Esophagus squamous epithelium (tissue), 5 donors: ENCODE data around the gene CCL25. TPM values are rescaled to one million over a fixed set of nuclear protein-coding genes. Genes with fewer than 3 reads are reported as not detected.
A peak's percentile ranks its signal among the peaks of the same experiment; 100 is the strongest.

Source experiments
- DNase-seq: peaks from one replicate; lab custom pipeline; 2025; lab: John Stamatoyannopoulos, UW
- H3K27ac ChIP-seq, 4 donors: fragments of 200-600 bp; sonication (generic); one replicate each; pipeline ENCODE4 v1.5.1; 2016 to 2019; ENCODE audit warnings: mild to moderate bottlenecking in 1 of 4
- H3K27me3 ChIP-seq, 4 donors: fragments of 200-600 bp; sonication (generic); 1 replicate in 3 of 4; 2 replicates in 1 of 4; pipeline versions ENCODE4 v1.5.1 to v1.6.0; 2017 to 2021; ENCODE audit warnings: antibody characterized with exemption in 1 of 4
- H3K36me3 ChIP-seq, 3 donors: fragments of 200-600 bp; sonication (generic); one replicate each; pipeline ENCODE4 v1.5.1; 2016 to 2019
- H3K4me1 ChIP-seq, 3 donors: fragments of 200-600 bp; sonication (generic); one replicate each; pipeline ENCODE4 v1.5.1; 2017 to 2019
- H3K4me3 ChIP-seq, 4 donors: fragments of 200-600 bp; sonication (generic); 1 replicate in 3 of 4; 2 replicates in 1 of 4; pipeline ENCODE4 v1.5.1; 2016 to 2019; ENCODE audit warnings: mild to moderate bottlenecking in 2 of 4, moderate library complexity in 1 of 4
- H3K9me3 ChIP-seq, 3 donors: fragments of 200-600 bp; sonication (generic); one replicate each; pipeline ENCODE4 v1.5.1; 2016 to 2019
- CTCF ChIP-seq, 6 experiments: fragments of 450-650 bp in 4 of 6; fragments of 200-600 bp in 2 of 6; sonication (generic) in 2 of 6; IDR thresholded peaks; one replicate each; pipeline ENCODE4 v1.5.1; 2016 to 2019; ENCODE audit warnings: antibody characterized with exemption in 6 of 6, mild to moderate bottlenecking in 4 of 6, moderate library complexity in 4 of 6
- POLR2A ChIP-seq, 4 donors: fragments of 450-650 bp; IDR thresholded peaks; one replicate each; pipeline ENCODE4 v1.6.1; 2017; ENCODE audit warnings: antibody characterized with exemption in 4 of 4, mild to moderate bottlenecking in 4 of 4, moderate library complexity in 3 of 4
- WGBS, 2 donors: methylation state at CpG; one replicate each; pipeline ENCODE4 v1.1.5; 2018; 5-methylcytosine and 5-hydroxymethylcytosine counted together
- intact Hi-C: fragments of 100-400 bp; cut with DNase I; formaldehyde crosslinking; loops from one replicate; pipeline ENCODE4 v1.15.0; 2022
- total RNA-seq, 4 donors: library from RNA; depleted of rRNA; stranded (reverse); fragments of >200 nt; gene quantifications; one replicate each; pipeline ENCODE4 v1.1.0, GENCODE V29; 2016
- donor health status: DM: yes; HTN: yes; CAD: no.

CCL25 gene
- total RNA-seq, 4 donors from 2014 or later = not detected

GRCh38 chr19:8069096-8069973, 16.8 kb downstream of the CCL25 start:
- Histone ChIP-seq H3K27me3 (no peaks in the 10 kb centered on the region), H3K36me3 (no peaks in the 10 kb centered on the region), H3K9me3 (peaks cover 0 to 21% (median 14%) of the 10 kb centered on the region in 3 donors), H3K4me1 (no peaks in the 10 kb centered on the region), H3K4me3 (no peak overlapping the region), H3K27ac (no peak overlapping the region)
- WGBS, 2 donors = 69 to 72% methylated on average over 7 to 12 of the region's 13 CpGs
- no peak for DNase-seq
- intact Hi-C loops = no loop called here
- TF ChIP-seq POLR2A (IDR thresholded peaks at IDR 0.05) (no peak), CTCF (IDR thresholded peaks at IDR 0.05) (peak in 3 of 6 experiments; percentile 16 to 61 (median 34))

- 60 to 79% methylated on average over 1 to 4 of the region's 15 CpGs for WGBS, 2 donors
- Histone ChIP-seq H3K27ac (no peak overlapping the region), H3K36me3 (no peaks in the 10 kb centered on the region), H3K4me3 (no peak overlapping the region), H3K4me1 (no peaks in the 10 kb centered on the region), H3K9me3 (peaks cover 0 to 25% (median 14%) of the 10 kb centered on the region in 3 donors), H3K27me3 (no peaks in the 10 kb centered on the region)
- DNase-seq = no peak
- intact Hi-C loops = no loop called here
- TF ChIP-seq CTCF (IDR thresholded peaks at IDR 0.05) (no peak), POLR2A (IDR thresholded peaks at IDR 0.05) (no peak)
Observed at GRCh38 chr19:8071912-8072311, 19.4 kb downstream of the CCL25 start.

GRCh38 chr19:8074501-8074900, 21.9 kb downstream of the CCL25 start:
- Histone ChIP-seq H3K36me3 (no peaks in the 10 kb centered on the region), H3K9me3 (peaks cover 0 to 19% (median 11%) of the 10 kb centered on the region in 3 donors), H3K27me3 (no peaks in the 10 kb centered on the region), H3K4me1 (no peaks in the 10 kb centered on the region), H3K27ac (no peak overlapping the region), H3K4me3 (no peak overlapping the region)
- intact Hi-C loops = no loop called here
- WGBS, 2 donors = 75 to 85% methylated on average over 1 of the region's 1 CpG
- no peak for DNase-seq
- TF ChIP-seq POLR2A (IDR thresholded peaks at IDR 0.05) (no peak), CTCF (IDR thresholded peaks at IDR 0.05) (no peak)

- no peaks in the 10 kb centered on the region for H3K27me3 ChIP-seq
- no peak overlapping the region for H3K27ac ChIP-seq
- no peaks in the 10 kb centered on the region for H3K4me1 ChIP-seq
- H3K36me3 ChIP-seq = no peaks in the 10 kb centered on the region
- peaks cover 0 to 10% (median 1%) of the 10 kb centered on the region in 3 donors for H3K9me3 ChIP-seq
- 55 to 63% methylated on average over 8 to 11 of the region's 13 CpGs for WGBS, 2 donors
- no peak overlapping the region for H3K4me3 ChIP-seq
- intact Hi-C loops = no loop called here
- no peak for DNase-seq
- no peak for TF ChIP-seq CTCF (IDR thresholded peaks at IDR 0.05)
- TF ChIP-seq POLR2A (IDR thresholded peaks at IDR 0.05) = no peak
Observed at GRCh38 chr19:8075158-8076074, 22.9 kb downstream of the CCL25 start.
